Naive thymus-derived CD4-positive, alpha-beta T cell (primary cell): ENCODE measurements around the gene RLN1. TPM values are rescaled to one million over a fixed set of nuclear protein-coding genes. Genes with fewer than 3 reads are reported as not detected.
"Not testable (repeated sequence)": the region's sequence is repeated elsewhere in the genome, so short reads cannot be mapped to it uniquely, and the experiment has no call there.

Experiments used
- ATAC-seq: fragments of 150-1000 bp; cut with Tn5 transposase; 2 replicates; pipeline ENCODE4 v1.10.0; 2021; ENCODE audit warnings: mild to moderate bottlenecking, moderate library complexity
- CTCF ChIA-PET: fragments of 350-600 bp; sonication (Branson Sonifier 250); formaldehyde crosslinking; loops from one replicate; lab custom pipeline; 2021; ENCODE audit warnings: antibody characterized with exemption; lab: Charles Lee
- POLR2A ChIA-PET: fragments of 350-600 bp; sonication (Branson Sonifier 250); formaldehyde crosslinking; loops from one replicate; lab custom pipeline; 2021; ENCODE audit warnings: antibody characterized with exemption, inconsistent platforms; lab: Charles Lee
- DNase-seq, 9 donors: peaks; one replicate each; pipeline versions ENCODE4 v3.0.0 to v3.0.0-alpha.2; 2020 to 2022; ENCODE audit warnings: mixed read lengths in 1 of 9
- H3K27ac ChIP-seq: one replicate; pipeline ENCODE4 v1.7.0; 2013; ENCODE audit warnings: mild to moderate bottlenecking, low read depth, low read length, moderate library complexity
- H3K27me3 ChIP-seq, 2 donors: one replicate each; pipeline ENCODE4 v1.7.0; 2013; ENCODE audit warnings: low read length in 2 of 2, mild to moderate bottlenecking in 2 of 2, moderate library complexity in 2 of 2; ENCODE audit not compliant: control insufficient read depth in 2 of 2, insufficient read depth in 2 of 2
- H3K36me3 ChIP-seq, 3 experiments: 1 replicate in 2 of 3; 2 replicates in 1 of 3; pipeline ENCODE4 v1.7.0; 2013; ENCODE audit warnings: low read length in 3 of 3, mild to moderate bottlenecking in 3 of 3, moderate library complexity in 1 of 3; ENCODE audit not compliant: insufficient read depth in 3 of 3, control insufficient read depth in 2 of 3
- H3K4me1 ChIP-seq, 2 donors: one replicate each; pipeline ENCODE4 v1.7.0; 2013; ENCODE audit warnings: low read length in 2 of 2, mild to moderate bottlenecking in 2 of 2, moderate library complexity in 1 of 2; ENCODE audit not compliant: control insufficient read depth in 2 of 2, insufficient read depth in 2 of 2
- H3K4me3 ChIP-seq: 2 replicates; pipeline ENCODE4 v1.7.0; 2013; ENCODE audit warnings: mild to moderate bottlenecking, low read length
- H3K9me3 ChIP-seq, 3 experiments: 1 replicate in 2 of 3; 2 replicates in 1 of 3; pipeline ENCODE4 v1.7.0; 2013; ENCODE audit warnings: low read length in 3 of 3; ENCODE audit not compliant: control insufficient read depth in 2 of 3
- H3K27ac Mint-ChIP-seq, 9 donors: one replicate each; pipeline ENCODE4 v1.8.0; 2020 to 2022; ENCODE audit warnings: mixed read lengths in 9 of 9, mild to moderate bottlenecking in 8 of 9, moderate library complexity in 5 of 9, inconsistent platforms in 2 of 9
- H3K27me3 Mint-ChIP-seq, 5 donors: one replicate each; pipeline ENCODE4 v1.8.0; 2021 to 2022; ENCODE audit warnings: mixed read lengths in 5 of 5, mild to moderate bottlenecking in 1 of 5
- H3K36me3 Mint-ChIP-seq, 5 donors: one replicate each; pipeline ENCODE4 v1.8.0; 2020 to 2022; ENCODE audit warnings: mixed read lengths in 5 of 5, mild to moderate bottlenecking in 3 of 5, inconsistent platforms in 1 of 5
- H3K4me1 Mint-ChIP-seq, 7 donors: one replicate each; pipeline ENCODE4 v1.8.0; 2020 to 2022; ENCODE audit warnings: mixed read lengths in 7 of 7, mild to moderate bottlenecking in 3 of 7, inconsistent platforms in 1 of 7
- H3K4me3 Mint-ChIP-seq, 10 donors: one replicate each; pipeline ENCODE4 v1.8.0; 2020 to 2022; ENCODE audit warnings: mild to moderate bottlenecking in 10 of 10, mixed read lengths in 10 of 10, moderate library complexity in 6 of 10, inconsistent platforms in 2 of 10
- H3K9me3 Mint-ChIP-seq, 11 donors: one replicate each; pipeline ENCODE4 v1.8.0; 2020 to 2022; ENCODE audit warnings: mixed read lengths in 11 of 11, mild to moderate bottlenecking in 4 of 11, inconsistent platforms in 1 of 11, moderate library complexity in 1 of 11
- intact Hi-C, 2 donors: fragments of 100-400 bp; cut with micrococcal nuclease; formaldehyde crosslinking; loops; one replicate each; pipeline ENCODE4 v1.15.1; 2023
- polyA plus RNA-seq, 2 donors: library from polyadenylated mRNA; unstranded; fragments of 300-500 nt; fragmentation: Illumina TruSeq; gene quantifications; one replicate each; pipeline ENCODE4 v1.2.3, GENCODE V29; 2021
- total RNA-seq, 6 experiments: library from RNA in 5 of 6; stranded (reverse) in 5 of 6; gene quantifications; 1 replicate in 5 of 6; 2 replicates in 1 of 6; pipeline ENCODE4 v1.2.3 and lab custom pipeline; 2021 to 2026

The RLN1 gene
- total and polyA plus RNA-seq, 7 experiments from 2014 or later = 0.71 to 6.6 (median 2.3) TPM

DNA sequence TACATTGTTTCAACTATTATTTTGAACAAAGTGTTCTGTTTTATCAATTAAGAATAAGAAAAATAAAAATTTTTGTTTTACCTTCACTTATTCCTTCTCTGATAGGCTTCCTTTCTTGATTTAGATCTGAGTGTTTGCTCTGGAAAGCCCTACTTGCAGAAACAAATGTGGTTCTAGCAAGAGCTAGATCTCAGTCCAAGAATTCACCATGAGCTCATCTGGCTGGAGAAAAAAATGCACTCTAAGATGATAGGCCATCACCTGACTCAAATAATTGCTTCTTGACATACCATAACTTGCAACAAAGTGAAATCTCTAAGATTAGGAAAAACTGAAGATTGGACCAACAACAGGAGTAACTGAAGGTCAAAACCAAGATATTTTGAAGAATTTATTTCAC lies 28.8 kb downstream of the RLN1 start:
- POLR2A ChIA-PET = no interaction called here
- intact Hi-C loops = no loop called here
- peaks cover 4 to 21% (median 8%) of the 10 kb centered on the region in 7 donors for H3K4me1 Mint-ChIP-seq

DNA sequence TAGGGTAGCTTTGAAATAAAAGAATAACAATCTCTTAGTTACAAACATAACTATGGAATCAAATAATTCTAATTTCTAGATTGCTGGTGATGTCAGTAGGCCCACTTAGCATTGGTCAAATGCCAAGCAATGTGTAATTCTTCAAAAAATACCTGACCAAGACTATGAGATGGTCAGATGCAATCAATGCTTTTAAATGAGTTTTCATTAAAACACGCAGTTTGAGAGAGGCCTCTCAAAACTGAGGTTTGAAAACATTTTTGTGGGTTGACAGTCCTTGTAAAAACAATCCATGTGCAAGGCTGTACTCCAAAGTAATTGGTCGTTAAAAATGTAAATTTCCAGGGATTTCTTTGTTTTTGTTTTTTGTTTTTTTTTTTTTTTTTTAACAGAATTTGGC lies 33.9 kb downstream of the RLN1 start:
- peaks cover 18 to 45% (median 27%) of the 10 kb centered on the region in 7 donors for H3K4me1 Mint-ChIP-seq
- H3K27ac Mint-ChIP-seq = peak overlapping the region in 1 of 9 donors; percentile 77

More for the DNA sequence above, 28.8 kb downstream of the RLN1 start:
- Histone ChIP-seq H3K27me3 (no peaks in the 10 kb centered on the region), H3K36me3 (peaks cover 0 to 11% (median 0%) of the 10 kb centered on the region in 3 experiments), H3K9me3 (peaks cover 0 to 21% (median 0%) of the 10 kb centered on the region in 3 experiments), H3K27ac (no peak overlapping the region), H3K4me1 (peaks cover 0 to 3% of the 10 kb centered on the region in 2 donors), H3K4me3 (no peak overlapping the region)
- Mint-ChIP-seq H3K36me3 (peaks cover 13 to 48% (median 20%) of the 10 kb centered on the region in 5 donors), H3K27ac (no peak overlapping the region), H3K4me3 (no peak overlapping the region), H3K9me3 (peaks cover 0 to 18% (median 13%) of the 10 kb centered on the region in 11 donors), H3K27me3 (peaks cover 0 to 5% (median 0%) of the 10 kb centered on the region in 5 donors)
- CTCF ChIA-PET = interaction anchor here (0.6 to 1.0 kb wide), 2 partner anchors 43 to 95 kb away, joined by 3 to 5 read pairs; no protein-coding TSS in a partner anchor
- no peak for ATAC-seq
- no peak for DNase-seq

DNA sequence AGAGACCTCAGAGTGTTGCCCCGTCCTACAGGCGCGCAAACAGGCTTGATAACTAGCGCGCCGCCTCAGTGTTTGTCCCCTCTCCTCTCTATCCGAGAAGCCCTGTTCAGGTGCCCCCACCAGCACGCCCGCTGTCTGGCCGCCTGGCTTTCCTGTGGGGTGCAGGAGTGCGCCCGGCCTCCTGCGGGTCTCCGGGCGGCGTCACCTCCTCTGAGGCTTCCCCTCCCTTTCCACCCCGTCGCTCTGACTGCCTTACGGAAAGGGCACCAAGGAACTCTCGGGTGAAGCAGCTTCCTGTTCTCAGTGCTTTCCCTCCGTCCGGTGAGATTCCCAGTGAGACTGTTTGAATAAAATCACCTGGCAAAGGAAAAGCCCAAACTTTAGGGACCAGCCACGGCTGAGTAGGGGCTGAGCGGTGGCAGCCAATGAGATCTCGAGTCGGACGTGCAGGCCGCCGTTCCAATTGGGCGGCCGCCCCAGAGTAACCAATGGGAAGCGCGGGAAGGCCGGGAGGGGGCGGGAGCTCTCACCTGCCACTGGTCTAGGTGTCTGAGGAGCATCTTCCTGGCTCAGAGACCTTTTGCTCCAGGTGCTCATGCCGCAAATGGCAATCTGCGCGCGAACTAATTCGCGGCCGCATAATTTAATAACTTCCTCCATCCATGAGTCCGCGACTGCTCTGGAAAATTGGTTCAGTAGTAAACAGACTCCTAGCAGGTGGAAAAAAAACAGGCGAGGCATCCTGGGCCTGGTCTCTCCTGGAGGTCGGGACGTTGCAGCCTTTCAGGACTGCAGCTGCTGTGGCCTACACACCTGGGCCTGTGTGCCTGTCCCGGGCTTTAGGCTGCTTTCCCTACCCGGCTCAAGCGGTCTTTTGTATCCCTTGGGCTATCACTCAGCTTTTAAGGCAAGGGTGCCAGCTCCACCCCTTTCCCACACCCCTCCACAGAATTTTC lies 35.6 kb downstream of the RLN1 start, which contains the start of gene RLN2:
TSS of gene RLN2 (minus strand) at position 877 of the 956 bp plus-strand sequence. CDS start at position 741, 136 bp downstream.
- not testable (repeated sequence) for H3K9me3 ChIP-seq, H3K27ac ChIP-seq, H3K27me3 ChIP-seq, H3K27me3 Mint-ChIP-seq, H3K36me3 ChIP-seq, H3K9me3 Mint-ChIP-seq
- H3K36me3 Mint-ChIP-seq = peaks cover 0 to 19% (median 0%) of the 10 kb centered on the region in 5 donors
- DNase-seq (peak in 7 of 9 donors; percentile 10 to 44 (median 33)), ATAC-seq (peak; percentile 99)
- peak within 1 kb of the TSS; percentile 13 to 80 (median 70) for H3K4me3 Mint-ChIP-seq
- POLR2A ChIA-PET = interaction anchor here (0.6 kb wide), 1 partner anchor 1456 kb away, joined by 4 read pairs; no protein-coding TSS in a partner anchor
- intact Hi-C loops = loop anchor here (2.0 to 10.0 kb wide), 3 partner anchors 33 to 281 kb away; partner anchors contain the start of gene RLN1 (in 1 of the 2)
- peaks cover 7 to 13% of the 10 kb centered on the region in 2 donors for H3K4me1 ChIP-seq
- CTCF ChIA-PET = interaction anchor here (0.6 kb wide), 1 partner anchor 287 kb away, joined by 3 read pairs; no protein-coding TSS in a partner anchor
- H3K4me1 Mint-ChIP-seq = peaks cover 19 to 48% (median 30%) of the 10 kb centered on the region in 7 donors
- H3K4me3 ChIP-seq = peak within 1 kb of the TSS; percentile 6
- peak within 1 kb of the TSS in 8 of 9 donors; percentile 3 to 89 (median 65) for H3K27ac Mint-ChIP-seq

More for the DNA sequence above, 33.9 kb downstream of the RLN1 start:
- H3K27me3 ChIP-seq = no peaks in the 10 kb centered on the region
- no peaks in the 10 kb centered on the region for H3K9me3 Mint-ChIP-seq
- H3K9me3 ChIP-seq = no peaks in the 10 kb centered on the region
- H3K4me3 ChIP-seq = no peak overlapping the region
- H3K27me3 Mint-ChIP-seq = peaks cover 0 to 2% (median 0%) of the 10 kb centered on the region in 5 donors
- ChIA-PET CTCF (no interaction called here), POLR2A (no interaction called here)
- peaks cover 7 to 13% of the 10 kb centered on the region in 2 donors for H3K4me1 ChIP-seq
- DNase-seq (no peak), ATAC-seq (no peak)
- no peak overlapping the region for H3K4me3 Mint-ChIP-seq
- no peak overlapping the region for H3K27ac ChIP-seq
- H3K36me3 Mint-ChIP-seq = peaks cover 0 to 13% (median 0%) of the 10 kb centered on the region in 5 donors
- no peaks in the 10 kb centered on the region for H3K36me3 ChIP-seq
- intact Hi-C loops = loop anchor here in 1 of 2 donors (2.0 to 10.0 kb wide), 2 partner anchors 31 to 279 kb away; no protein-coding TSS in a partner anchor

DNA sequence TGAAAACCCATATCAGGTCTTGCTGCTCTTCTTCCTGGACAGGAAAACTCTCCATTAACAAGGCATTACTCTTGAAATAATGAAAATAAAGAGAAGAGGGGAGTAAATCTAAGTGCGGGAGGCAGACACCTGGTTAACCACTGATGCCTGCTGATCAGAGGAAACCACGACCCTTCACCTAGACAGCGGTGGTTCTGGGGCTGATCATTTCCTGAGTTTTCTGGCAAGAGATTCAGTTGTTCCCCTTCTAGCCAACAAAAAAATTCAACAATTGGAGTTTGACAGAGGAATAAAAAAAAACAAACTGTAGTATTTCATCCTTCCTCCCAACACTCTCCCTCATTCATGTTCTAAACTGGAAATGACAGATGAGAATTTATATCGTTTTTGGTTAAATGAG lies 38.1 kb downstream of the RLN1 start:
- Histone ChIP-seq H3K4me1 (peaks cover 7 to 11% of the 10 kb centered on the region in 2 donors), H3K36me3 (no peaks in the 10 kb centered on the region), H3K4me3 (no peak overlapping the region), H3K27ac (no peak overlapping the region), H3K27me3 (no peaks in the 10 kb centered on the region), H3K9me3 (no peaks in the 10 kb centered on the region)
- Mint-ChIP-seq H3K9me3 (peaks cover 0 to 16% (median 5%) of the 10 kb centered on the region in 11 donors), H3K4me1 (peaks cover 15 to 40% (median 25%) of the 10 kb centered on the region in 7 donors), H3K27ac (peak overlapping the region in 7 of 9 donors; percentile 52 to 91 (median 78)), H3K36me3 (peaks cover 0 to 22% (median 14%) of the 10 kb centered on the region in 5 donors), H3K4me3 (peak overlapping the region; percentile 5 to 80 (median 69)), H3K27me3 (no peaks in the 10 kb centered on the region)
- CTCF ChIA-PET = interaction anchor here (0.9 kb wide), 1 partner anchor 97 kb away, joined by 3 read pairs; no protein-coding TSS in a partner anchor
- POLR2A ChIA-PET = interaction anchor here (0.7 kb wide), 1 partner anchor 135 kb away, joined by 4 read pairs; no protein-coding TSS in a partner anchor
- intact Hi-C loops = loop anchor here (2.0 to 10.0 kb wide), 3 partner anchors 36 to 283 kb away; partner anchors contain the start of genes PLGRKT (in 1 of the 2) and RLN1 (in 1 of the 2)
- peak in 6 of 9 donors; percentile 16 to 34 (median 21) for DNase-seq
- no peak for ATAC-seq

DNA sequence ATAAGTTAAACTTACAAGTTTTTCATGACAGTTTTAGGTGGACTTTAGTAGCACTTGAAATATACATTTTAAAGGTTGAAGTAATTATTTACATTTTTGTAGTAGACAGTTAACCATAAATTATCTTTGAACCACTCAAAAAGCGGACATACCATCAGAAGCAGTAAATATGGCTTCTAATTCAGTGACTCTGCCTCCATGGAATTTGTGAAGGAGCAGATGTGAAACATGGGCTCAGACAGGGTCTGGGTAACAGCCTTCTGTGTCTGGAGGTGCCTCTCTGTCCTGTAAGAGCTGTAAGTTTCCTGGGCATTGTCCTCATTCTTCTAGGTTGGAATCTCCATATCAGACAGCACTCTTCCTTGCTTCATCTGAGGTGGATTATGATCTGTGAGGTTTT lies 47.5 kb downstream of the RLN1 start:
- Histone ChIP-seq H3K27ac (no peak overlapping the region), H3K27me3 (no peaks in the 10 kb centered on the region), H3K36me3 (no peaks in the 10 kb centered on the region), H3K4me1 (no peaks in the 10 kb centered on the region), H3K4me3 (no peak overlapping the region), H3K9me3 (no peaks in the 10 kb centered on the region)
- Mint-ChIP-seq H3K4me3 (no peak overlapping the region), H3K9me3 (peaks cover 13 to 68% (median 32%) of the 10 kb centered on the region in 11 donors), H3K36me3 (peaks cover 8 to 53% (median 42%) of the 10 kb centered on the region in 5 donors), H3K27me3 (peaks cover 0 to 28% (median 0%) of the 10 kb centered on the region in 5 donors), H3K4me1 (no peaks in the 10 kb centered on the region), H3K27ac (no peak overlapping the region)
- no peak for DNase-seq
- ATAC-seq = no peak
- POLR2A ChIA-PET = interaction anchor here (0.6 kb wide), 1 partner anchor 168 kb away, joined by 3 read pairs; no protein-coding TSS in a partner anchor
- intact Hi-C loops = no loop called here
- CTCF ChIA-PET = no interaction called here

DNA sequence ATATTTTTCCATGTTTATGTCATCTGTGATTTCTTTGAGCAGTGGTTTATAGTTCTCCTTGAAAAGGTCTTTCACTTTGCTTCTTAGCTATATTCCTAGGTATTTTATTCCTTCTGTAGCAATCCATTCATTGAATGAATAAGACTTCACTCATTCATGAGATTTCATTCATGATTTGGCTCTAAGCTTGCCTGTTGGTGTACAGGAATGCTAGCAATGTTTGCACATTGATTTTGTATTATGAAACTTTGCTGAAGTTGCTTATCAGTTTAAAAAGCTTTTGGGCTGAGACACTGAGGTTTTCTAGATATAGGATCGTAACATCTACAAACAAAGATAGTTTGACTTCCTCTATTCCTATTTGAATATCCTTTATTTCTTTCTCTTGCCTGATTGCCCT lies 51.1 kb downstream of the RLN1 start:
- Histone ChIP-seq H3K27me3 (no peaks in the 10 kb centered on the region), H3K27ac (no peak overlapping the region), H3K4me1 (no peaks in the 10 kb centered on the region), H3K4me3 (no peak overlapping the region), H3K9me3 (no peaks in the 10 kb centered on the region), H3K36me3 (no peaks in the 10 kb centered on the region)
- peaks cover 0 to 33% (median 0%) of the 10 kb centered on the region in 5 donors for H3K27me3 Mint-ChIP-seq
- intact Hi-C loops = no loop called here
- H3K36me3 Mint-ChIP-seq = peaks cover 4 to 28% (median 12%) of the 10 kb centered on the region in 5 donors
- H3K27ac Mint-ChIP-seq = peak overlapping the region in 1 of 9 donors; percentile 27
- ChIA-PET POLR2A (no interaction called here), CTCF (interaction anchor here (0.7 kb wide), 1 partner anchor 13 kb away, joined by 3 read pairs; no protein-coding TSS in a partner anchor)
- peaks cover 4 to 40% (median 17%) of the 10 kb centered on the region in 11 donors for H3K9me3 Mint-ChIP-seq
- no peak for ATAC-seq
- peaks cover 0 to 7% (median 0%) of the 10 kb centered on the region in 7 donors for H3K4me1 Mint-ChIP-seq
- H3K4me3 Mint-ChIP-seq = no peak overlapping the region
- no peak for DNase-seq
